Bronchus fibroblast of lung (primary cell): ENCODE measurements around the gene RUBCN. TPM values are rescaled to one million over a fixed set of nuclear protein-coding genes. Genes with fewer than 3 reads are reported as not detected.

ENCODE experiments used
- total RNA-seq: library from RNA; depleted of rRNA; stranded (reverse); fragments of >200 nt; gene quantifications from 2 replicates; pipeline ENCODE4 v1.2.3, GENCODE V29; 2015

The RUBCN gene
- 16.0 and 22.0 TPM in 2 replicates for total RNA-seq

DNA sequence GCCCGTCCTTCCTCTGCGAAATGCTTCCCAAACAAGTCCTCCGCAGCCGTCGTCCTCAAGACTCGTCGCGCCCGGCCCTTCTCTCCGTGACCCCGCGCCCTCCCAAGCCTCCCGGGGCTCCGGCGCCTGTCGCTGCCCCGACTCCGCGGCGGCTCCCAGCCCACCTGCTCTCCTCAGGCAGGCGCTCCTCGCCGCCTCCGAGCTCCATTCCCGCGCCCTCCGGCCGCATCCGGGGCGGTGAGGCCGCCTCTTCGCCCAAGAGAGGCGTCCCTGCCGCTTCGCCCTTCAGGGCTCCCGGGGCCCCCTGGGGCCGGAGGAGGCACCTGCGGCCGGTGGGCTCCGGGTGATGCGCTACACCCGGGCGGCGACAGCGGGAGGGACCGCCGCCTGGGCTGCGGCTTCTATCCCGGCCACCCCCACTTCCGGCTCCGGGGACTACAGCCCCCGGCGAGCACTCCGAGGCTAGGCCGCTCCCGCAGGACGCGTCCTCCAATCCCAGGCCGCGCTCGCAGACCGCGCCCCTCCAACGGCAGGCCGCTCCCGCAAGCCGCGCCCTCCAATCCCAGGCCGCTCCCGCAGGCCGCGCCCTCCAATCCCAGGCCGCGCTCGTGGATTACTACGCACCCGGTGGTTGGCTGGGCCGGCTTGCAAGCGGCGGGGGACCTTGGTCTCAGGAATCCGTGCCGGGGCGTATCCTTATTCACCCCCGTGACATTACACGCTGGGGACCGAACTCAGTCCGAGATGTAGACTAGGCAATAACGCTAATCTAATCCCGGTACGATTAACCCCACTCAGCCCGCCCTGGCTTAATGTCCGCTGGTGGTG, at the start of gene RUBCN:
TSS of gene RUBCN (minus strand) at position 414 of the 828 bp plus-strand sequence. CDS start at position 229, 185 bp downstream.

GRCh38 chr3:197749601-197750395, 13.1 kb upstream of the RUBCN start, which contains the start of gene FYTTD1:
Gene FYTTD1, plus strand, starts transcription at chr3:197749883. Its CDS starts 89 bp downstream, at chr3:197749972.

Other genes starting within 250 kb of the RUBCN start
- gene BDH1, start 180.9 kb downstream of the RUBCN start, total RNA-seq: 10.1 and 13.6 TPM in 2 replicates
- 17.7 and 22.0 TPM in 2 replicates for gene FYTTD1, start 13.0 kb upstream of the RUBCN start, total RNA-seq
- gene LRCH3, start 54.4 kb upstream of the RUBCN start, total RNA-seq: 11.6 and 14.0 TPM in 2 replicates
- 989 and 1,086 TPM in 2 replicates for gene RPL35A, start 213.3 kb upstream of the RUBCN start, total RNA-seq
- 1.9 and 4.9 TPM in 2 replicates for gene LMLN, start 223.3 kb upstream of the RUBCN start, total RNA-seq